HuH-7.5 (cell line): ENCODE results near the gene PIGT.

Source experiments
- DNase-seq: peaks from one replicate; pipeline ENCODE4 v3.0.0; 2011; ENCODE audit warnings: low spot score

Gene PIGT

GRCh38 chr20:45400346-45401031 lies 15.5 kb upstream of the PIGT start:
- DNase-seq, result no peak

DNA sequence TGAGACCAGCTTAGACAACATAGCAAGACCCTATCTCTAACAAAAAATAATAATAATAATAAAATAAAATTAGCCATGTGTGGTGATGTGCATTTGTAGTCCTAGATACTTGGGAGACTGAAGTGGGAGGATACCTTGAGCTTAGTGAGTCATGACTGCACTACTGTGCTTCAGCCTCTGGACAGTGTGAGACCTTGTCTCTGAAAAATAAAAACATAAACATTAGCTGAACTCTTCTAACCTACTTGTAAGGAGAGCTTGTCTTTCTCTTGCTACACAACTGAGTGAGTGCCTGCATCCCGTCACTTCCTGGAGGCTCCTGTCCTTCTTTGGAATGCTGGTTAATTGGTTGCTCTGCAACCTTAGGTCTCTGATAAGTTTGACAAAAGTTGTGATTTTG lies 13.0 kb upstream of the PIGT start:
- DNase-seq, result no peak

DNA sequence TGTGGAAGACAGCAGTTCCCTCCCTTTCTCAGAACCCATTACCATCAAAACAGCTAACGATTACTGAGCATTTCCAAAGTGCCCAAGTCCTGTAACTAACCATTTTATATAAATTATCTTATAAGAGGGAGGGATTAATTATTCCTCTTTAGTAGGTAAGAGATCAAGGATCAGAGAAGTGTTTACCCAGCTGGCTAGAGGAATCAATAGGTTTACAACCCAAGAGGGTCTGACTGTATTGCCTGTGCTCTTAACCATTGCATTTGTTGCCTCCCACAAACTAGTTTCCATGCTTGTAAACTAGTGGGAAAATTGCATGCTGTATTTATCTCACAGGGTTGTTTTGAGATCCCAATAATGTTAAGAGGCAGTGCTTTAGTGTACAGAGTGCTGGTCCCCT lies 11.5 kb upstream of the PIGT start:
- DNase-seq, result no peak

DNA sequence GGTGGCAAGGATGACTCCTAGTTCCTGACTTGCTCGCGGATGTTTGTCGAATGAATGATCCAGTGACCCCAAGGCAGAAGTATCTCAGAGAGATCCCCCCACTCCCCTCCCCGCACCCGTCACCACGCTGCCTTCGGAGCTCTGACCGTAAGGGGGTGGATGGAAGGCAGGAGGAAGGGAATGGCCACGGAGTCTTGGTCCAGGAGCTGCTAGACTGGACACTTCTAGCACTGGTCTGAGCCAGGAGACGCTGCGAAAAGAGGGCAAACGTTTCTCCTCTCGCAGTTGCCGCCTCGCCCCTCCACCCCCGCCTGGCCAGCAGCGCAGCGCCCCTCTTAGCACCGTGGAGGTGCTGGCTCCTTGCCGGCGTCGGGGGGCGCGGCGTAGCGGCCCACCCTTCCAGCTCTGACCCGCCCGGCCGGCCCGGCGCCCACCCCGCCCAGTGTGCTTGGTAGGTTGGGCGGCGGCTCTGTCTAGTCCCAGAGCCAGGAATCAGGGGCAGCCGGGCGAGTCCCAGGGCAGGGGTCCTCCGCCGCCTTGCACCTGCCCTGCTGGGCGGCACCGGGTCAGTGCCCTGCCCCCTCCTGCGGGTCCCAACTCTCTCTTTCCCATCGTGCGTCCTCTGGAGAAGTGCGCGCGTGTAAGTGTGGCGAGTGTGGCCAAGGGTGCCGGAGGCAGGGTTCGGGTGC lies 10.2 kb upstream of the PIGT start:
- peak; percentile 39 for DNase-seq

GRCh38 chr20:45406260-45407066 lies 9.5 kb upstream of the PIGT start:
- peak; percentile 65 for DNase-seq

DNA sequence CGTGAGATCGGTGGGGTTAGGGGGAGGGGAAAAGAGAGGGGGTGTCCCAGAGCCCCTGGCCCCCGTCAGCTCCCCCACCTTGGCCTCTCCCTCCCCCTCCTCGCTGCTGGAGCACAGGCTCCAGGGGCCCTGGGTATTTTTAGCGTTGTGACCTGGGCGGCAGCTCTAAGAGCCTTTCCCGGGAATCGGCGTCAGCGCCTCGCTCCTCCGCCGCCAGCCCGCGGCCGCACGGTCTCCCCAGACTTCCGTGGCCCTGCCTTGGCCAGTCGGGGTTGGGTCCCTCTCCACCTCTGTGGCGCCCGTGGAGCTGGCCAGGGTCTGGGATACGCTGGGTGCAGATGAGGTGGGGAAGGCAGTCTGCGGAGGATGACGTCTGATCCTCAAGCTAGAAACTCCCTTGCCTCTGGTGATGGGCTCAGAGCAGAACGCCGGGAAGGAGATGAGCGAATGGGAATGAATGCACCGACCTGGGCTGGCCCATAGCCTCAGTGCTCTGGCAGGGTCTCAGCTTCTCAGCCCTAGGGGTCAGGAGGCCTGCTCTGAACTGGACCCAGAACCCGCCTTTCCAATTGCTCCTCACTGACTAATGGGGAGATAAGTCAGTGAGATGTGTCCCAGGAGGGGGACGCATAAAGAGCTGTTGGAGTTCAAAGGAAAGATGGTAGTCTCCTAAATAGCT lies 8.7 kb upstream of the PIGT start:
- DNase-seq, result peak; percentile 28

- no peak for DNase-seq
Measured at GRCh38 chr20:45407783-45408645, 7.9 kb upstream of the PIGT start, which contains the start of gene DBNDD2. DBNDD2 (plus strand) TSS chr20:45408289; CDS start chr20:45408468, 179 bp downstream.

DNA sequence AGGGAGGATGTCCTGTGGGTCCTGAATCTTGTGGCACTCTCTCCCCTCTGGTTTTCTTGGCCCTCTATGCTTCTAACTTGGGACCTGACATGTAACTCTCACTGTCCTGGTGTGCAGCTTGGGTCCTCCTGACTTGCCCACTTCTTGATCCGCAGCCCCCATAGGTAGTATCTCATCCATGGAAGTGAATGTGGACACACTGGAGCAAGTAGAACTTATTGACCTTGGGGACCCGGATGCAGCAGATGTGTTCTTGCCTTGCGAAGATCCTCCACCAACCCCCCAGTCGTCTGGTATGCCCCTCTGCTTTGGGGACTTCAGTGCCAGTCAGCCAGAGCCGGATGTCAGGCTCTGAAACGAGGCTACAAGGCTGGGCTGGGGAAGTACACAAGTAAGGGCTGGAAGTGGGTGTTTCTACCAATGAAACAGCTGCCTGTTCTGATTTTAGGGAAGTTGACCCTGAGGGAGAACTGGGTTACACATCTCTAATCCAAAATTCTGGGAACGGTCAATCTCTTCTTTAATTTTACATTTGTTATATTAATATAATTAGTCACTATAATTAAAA lies 7.2 kb upstream of the PIGT start:
- DNase-seq, result no peak

GRCh38 chr20:45409521-45410272 lies 6.2 kb upstream of the PIGT start:
- DNase-seq, result no peak

GRCh38 chr20:45410887-45411286 lies 5.1 kb upstream of the PIGT start:
- DNase-seq, result no peak

DNA sequence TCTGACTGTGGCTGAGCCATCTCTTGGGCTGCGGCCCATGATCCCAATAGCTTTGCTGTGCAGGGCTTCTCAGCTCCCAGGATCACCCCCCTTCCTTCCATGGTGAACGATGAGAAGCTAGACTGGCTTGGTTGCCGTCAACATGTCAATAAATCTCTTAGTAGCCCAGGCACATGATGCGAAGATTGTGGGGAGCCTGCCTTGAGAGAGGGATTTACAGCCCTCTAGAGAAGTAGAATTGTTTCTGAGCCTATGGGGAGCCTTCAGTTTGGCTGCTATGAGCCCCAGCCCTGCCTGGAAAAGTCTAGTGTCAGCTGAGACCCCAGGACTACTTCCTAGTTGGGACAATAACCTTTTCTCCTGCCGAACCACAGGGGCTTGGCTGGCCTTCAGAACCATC lies 3.3 kb upstream of the PIGT start:
- no peak for DNase-seq

DNA sequence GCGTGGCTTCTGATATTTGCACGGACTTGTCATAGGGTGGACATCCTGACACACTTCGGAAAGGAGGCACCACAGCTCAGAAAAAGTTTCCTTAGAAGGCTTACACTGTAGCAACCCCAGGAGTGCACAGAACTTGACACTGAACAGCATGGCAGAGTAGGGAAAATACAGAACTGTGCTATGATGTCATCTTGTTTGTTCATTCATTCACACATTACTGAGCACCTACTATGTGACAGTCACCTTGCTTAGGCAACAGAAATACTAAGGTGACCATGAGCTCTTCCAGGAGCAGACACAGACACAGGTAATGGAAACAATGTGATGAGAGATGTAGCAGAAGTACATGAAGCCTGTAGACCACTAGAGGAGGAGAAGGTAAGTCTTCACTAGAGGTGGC lies 2.5 kb upstream of the PIGT start:
- DNase-seq, result no peak

DNA sequence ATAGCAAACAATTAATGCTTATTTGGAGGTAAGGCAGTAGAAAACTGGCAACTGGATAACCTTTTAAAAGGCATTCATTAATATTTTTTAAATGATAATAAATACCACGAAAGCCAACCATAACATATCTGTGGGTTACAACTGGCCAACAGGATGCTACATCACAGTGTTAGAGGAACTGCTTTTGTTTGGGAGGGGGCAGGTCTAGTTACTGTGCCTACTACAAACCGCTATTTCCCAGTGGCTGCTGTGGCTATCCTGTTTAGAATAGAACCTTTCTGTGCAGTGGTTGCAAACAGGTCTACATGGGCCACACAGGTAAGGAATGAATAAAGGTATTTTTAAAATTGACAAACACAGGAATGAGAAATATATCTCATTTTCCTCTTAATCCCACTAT lies 976 bp downstream of the PIGT start:
- DNase-seq, result no peak

- no peak for DNase-seq
Measured at GRCh38 chr20:45419188-45420091, 3.5 kb downstream of the PIGT start.

DNA sequence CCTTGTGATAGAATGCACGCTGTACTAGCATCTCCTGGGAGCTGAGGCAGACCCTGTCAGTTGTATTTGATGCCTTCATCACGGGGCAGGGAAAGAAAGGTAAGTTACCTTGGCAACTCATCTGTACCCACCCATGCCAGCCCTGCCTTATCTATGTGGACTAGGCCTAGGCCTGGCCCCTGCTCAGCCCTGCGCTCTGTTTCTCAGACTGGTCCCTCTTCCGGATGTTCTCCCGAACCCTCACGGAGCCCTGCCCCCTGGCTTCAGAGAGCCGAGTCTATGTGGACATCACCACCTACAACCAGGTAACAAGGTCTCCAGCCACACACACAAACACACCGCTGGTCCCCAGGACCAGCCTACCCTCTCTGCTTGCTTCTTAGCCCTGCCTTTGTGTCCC lies 4.2 kb downstream of the PIGT start:
- no peak for DNase-seq

DNA sequence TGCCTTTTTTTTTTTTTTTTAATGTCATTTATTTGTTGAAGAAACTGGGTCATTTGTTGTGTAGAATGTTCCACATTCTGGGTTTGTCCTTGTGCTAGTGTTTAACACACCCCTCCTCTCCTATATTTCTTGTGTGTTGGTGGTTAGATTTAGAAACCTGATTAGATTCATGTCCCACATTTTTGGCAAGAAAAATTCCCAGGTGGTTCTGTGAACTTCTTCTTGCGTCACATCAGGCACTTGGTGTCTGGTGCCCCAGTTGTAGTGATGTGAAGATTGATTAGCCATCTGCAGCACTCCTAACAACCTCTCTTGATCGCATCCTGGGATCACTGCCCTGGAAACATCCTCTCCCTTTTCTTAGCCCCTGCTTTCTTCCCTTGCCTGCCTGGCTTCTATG lies 7.8 kb downstream of the PIGT start:
- no peak for DNase-seq

DNA sequence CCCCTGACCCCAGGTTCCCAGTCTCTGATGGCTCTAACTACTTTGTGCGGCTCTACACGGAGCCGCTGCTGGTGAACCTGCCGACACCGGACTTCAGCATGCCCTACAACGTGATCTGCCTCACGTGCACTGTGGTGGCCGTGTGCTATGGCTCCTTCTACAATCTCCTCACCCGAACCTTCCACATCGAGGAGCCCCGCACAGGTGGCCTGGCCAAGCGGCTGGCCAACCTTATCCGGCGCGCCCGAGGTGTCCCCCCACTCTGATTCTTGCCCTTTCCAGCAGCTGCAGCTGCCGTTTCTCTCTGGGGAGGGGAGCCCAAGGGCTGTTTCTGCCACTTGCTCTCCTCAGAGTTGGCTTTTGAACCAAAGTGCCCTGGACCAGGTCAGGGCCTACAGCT lies 9.6 kb downstream of the PIGT start:
- DNase-seq, result no peak

- DNase-seq, result no peak
Measured at GRCh38 chr20:45426320-45427016, 10.5 kb downstream of the PIGT start.
